ENCODE data around the gene SMAD6.

GRCh38 chr15:66715720-66716655 is 14.0 kb downstream of the SMAD6 start:
- TF ChIP-seq POLR2AphosphoS5 (IDR thresholded peaks at IDR 0.05; ENCODE audit: low read depth, low read length) (no peak), TAF1 (IDR thresholded peaks at IDR 0.05; ENCODE audit: borderline replicate concordance, insufficient read depth, low read length) (no peak)

Data from PFSK-1 (cell line).